Stimulated activated CD4-positive, alpha-beta T cell treated with anti-CD3 and anti-CD28 coated beads, TNF-alpha, amount 100 ng/mL, for 4 hours (primary cell): ENCODE measurements around the gene METTL16.

ENCODE experiments used
- DNase-seq, 3 experiments: peaks; one replicate each; pipeline ENCODE4 v3.0.0-alpha.2; 2020; ENCODE audit warnings: low read depth in 3 of 3

Gene METTL16

DNA sequence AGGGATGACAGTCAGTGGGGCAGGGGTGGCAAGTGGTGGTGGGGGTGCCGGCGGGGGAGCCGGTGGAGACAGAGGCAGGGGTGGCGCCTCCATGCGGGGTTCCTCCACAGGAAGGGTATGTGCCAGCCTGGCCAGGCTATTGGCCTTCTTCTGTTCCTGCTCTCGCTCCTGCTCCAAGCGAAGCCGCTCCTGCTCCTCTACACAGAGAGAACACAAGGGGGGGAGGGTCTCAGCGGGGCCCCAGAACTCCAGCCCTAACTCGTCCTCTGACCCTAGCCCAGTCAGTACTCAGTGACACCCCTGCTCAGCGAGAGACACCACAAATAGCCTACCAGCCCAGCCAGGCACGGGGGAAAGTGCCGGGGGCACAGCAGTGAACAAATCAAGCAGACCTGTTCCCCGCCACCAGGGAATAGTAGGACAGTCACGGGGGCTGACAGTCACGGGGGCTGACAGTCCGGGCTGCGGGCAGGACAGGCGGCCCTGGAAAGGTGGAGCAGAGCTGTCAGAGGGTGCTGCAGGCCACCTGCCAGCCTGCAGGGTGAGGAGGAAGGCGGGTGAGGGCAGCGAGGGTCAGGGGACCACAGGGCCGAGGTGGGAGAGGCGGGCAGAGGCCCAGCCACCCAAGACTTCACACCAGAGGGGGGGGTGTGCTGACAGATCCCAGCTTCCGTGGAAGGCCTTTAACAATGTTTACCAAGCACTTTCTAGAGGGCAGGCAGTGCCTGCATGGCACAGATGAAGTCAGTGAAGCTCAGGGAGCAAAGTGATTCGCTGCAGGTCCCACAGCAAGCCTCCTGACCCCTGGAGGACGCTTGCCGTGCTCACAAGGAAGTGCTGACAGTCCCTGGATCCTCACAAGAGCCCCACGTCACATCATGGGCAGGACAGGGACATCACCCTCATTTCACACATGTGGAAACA lies 116.2 kb downstream of the METTL16 start:
- no peak for DNase-seq

DNA sequence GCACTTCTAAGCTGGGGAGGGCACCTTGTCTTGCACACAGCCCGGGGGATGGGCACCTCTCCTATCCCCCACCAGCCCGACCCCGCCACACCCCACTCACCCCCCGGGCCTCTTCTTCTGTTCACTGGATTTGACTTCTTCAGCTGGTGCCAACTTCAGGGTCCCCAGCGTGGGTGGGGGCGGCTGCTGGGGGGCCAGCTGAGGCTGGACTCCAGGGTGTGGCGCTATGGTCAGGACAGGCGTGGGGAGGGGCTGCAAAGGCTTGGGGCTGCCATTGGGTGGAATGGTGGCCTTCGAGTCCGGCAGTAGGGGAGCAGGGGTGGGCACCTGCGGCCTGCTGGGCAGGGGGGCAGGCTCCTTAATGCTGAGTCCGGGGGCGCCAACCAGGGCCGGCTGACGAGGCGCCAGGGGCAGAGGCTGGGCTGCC lies 116.9 kb downstream of the METTL16 start:
- no peak for DNase-seq

DNA sequence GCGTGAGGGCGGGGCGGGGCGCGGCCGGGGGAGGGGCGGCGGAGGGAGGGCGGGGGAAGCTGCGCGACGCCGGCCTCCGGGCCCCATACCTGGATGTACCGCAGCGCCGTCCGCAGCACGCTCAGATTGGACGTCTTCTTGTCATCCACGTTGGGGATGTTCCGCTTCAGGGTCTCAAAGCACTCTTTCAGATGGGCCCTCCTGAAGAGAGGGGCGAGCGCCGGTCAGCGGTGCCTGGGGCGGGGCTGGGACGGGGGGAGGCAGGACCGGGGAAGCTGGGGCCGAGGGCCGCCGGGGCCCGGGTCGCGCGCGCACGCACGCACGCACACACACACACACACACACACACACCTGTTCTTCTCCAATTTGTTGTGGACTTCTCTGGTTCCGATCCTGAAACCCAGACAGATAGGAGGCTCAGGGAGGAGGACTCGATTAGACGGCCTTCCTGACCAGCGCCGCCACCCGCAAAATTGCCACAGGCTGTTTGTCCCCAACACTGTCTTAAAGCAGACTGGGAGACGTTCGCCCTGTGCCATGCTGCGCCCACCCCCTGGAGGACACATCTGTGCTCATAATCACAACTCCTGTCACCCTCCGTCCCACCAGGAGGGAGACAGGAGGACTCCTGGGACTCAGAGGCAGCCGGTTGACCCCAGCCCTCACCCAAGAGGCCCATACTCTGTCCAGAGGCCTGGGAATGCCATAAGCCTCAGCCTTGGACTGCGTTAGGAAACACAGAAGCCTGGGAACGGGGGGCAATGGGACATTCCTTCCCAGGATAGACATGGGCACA lies 117.5 kb downstream of the METTL16 start:
- no peak for DNase-seq

DNA sequence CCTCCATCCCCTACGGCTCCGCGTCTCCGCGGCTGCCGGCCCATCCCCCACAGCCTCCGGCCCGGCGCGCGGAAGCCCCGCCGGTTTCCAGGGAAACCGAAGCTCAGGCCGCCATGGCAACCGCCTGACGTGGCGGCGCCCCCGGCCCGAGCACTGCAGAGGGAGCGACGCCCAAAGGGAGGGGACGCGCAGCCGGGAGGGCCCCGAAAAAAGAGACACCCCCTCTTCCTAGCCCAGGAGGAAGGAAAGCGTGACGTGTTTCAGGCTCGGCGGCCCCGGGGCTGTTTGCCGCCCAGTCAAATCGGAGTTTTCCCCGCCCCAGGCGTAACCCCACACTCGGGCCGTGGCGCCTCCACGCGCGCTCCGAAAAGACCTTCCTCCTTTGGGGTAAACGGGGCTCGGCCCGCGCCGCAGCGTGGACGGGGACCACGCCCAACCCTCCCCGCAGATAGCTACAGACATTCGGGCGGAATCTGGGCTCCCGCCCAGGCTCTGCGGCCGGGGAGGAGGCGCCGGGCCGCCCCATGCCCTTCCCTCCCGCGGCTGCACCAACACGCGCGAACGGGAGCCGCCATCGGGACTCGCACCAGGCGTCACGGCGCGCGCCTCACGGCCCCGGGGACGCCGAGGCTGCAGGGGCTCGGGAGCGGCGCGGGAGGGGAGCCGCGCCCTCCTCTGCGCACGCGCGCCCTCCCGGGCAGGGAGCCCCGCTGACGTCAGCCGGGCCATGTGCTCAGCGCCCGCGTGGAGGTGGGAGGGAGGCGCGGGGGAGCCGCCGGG lies 118.3 kb downstream of the METTL16 start:
- DNase-seq = peak; percentile 85 to 88 (median 86)

DNA sequence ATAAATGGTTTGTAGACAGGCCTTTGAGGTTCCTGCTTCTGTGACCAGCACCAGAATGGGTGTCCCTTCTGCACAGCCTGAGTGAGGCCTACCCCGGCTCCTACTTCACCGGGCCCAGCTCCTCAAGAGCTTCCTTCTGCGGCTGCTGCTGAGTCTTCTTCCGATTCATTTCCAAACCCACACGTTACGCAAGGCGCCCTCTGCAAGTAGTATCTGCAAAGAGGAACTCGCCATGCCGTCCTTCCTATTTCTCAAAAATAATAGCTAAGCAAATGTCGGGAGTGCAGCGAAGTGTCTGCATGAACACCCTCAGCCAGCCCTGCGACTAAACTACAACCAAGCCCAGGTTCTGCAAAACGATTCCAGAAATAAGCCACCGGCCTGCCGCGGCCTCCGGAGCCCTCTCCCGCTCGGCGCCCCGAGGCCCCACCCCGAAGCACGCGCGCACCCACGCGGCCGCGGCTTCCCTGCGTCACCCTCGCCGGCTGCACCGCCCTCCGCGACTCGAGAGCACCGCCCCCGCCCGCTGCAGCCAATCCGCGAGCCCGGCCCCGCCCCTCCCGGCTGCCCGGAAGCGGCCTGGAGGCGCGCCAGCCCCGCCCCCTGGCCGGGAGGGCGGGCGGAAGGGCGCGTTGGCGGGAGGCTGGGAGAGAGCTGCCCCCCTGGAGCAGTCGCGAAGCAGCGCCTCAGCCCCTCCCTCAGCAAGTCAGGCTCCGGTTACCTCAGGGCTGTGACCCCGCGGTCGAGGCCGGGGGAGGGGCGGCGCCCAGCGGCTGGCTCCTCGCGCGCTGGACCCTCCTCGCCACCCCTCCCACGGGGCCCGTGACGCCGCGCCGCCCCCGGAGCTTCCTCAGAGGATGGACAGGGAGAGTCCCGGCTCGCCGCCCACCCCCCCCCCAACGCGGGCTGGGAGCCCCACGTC lies 119.2 kb downstream of the METTL16 start:
- DNase-seq = peak; percentile 96 to 99 (median 97)

DNA sequence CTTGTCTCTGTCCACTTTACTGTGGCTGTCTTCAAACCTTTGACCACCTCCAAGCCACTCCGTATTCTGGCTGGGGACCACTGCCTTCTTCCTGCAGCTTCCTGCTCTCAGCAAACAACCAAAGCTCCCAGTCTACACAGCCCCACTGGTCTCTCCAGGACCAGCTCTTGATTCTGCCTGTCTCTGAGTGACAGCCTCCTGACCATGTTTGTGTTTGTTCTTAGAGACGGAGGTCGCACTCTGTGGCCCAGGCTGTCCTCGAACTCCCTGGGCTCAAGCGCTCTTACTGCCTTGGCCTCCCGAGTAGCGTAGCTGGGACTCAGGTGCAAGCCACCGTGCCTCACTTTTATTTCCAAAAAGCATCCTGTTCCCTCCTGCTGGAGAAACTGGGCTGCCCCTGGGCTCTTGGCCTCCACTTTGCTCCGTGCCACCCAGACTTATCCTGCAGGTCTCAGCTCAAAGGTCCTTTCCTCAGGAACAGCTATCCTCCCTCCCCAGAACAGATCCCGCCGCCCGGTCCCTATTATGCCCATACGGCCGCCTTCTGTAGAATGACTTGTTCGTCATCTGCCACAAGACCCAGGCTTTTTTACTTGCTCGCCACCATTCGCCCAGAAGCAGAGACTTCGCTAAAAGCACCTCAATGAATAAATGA lies 120.0 kb downstream of the METTL16 start:
- no peak for DNase-seq

DNA sequence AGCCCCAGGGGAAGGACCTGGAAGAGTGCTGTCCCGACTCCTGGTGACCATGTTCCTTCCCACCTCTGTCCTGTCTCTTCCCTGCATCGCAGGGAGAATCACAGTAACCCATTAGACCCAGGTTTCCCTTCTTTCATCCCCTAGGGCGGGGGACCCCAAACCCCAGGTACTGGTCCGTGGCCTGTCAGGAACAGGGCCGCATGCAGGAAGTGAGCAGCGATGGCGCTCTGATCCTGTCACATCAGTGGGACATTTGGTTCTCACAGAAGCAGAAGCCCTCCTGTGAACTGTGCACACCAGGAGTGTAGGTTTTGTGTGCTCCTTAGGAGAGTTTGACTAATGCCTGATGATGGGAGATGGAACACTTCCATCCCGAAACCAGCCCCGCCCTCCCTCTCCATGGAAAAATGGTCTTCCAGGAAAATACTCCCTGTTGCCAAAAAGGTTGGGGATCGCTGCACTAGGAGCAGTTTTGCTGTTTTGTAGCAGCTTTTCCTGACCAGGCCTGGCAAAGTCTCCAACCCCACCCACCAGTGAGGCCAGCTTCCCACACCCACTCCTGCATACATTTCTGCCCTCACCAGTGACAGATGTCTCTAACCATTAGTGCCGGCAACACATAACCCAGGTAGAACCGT lies 121.4 kb downstream of the METTL16 start:
- DNase-seq = no peak

DNA sequence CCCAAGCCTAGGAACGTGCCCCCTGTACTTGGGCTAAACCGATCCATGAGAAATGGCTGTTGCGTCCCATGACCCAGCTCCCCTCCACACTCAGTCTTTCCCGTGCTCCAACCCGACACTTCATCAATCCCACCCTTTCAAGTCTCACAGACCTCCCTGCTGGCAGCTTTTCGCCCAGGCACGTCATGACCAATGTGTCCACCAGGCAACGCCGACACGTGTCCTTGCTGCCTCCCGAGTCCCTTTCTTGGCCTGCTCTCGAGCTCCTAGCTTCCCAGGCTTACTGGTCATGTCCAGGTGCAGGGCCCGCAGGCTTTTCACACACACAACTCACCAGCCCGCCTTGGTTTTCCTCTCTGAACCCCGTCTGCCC lies 123.0 kb downstream of the METTL16 start:
- no peak for DNase-seq

DNA sequence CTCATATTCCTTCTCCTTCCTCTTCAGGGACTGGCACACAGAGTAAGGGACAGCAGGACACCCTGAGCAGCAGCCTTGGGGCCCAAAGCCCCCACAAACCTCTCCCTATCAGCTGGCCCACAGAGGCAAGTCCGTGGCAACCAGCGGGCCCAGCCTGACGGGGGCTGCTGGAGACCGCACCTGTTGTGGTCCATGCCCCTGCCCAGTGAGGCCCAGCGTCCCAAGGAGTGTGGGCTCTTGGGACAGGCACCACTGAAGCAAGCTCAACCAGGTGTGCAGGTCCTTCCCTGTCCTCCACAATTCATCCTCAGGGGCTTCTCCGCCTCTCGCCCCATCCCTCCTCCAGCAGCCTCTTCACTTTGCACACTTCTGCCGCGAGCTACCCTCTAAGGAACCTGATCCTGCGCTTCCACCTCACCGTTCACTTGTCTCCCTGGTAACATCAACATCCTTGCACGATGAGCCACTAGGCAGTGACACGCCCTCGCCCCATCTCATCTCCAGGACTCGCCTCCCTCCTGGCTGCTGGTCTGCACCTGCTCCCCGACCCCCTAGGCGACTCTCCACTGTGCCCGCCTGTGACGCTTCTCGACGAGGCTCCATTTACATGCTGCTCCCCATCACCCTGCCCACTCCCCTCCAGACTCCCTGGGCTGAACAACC lies 123.5 kb downstream of the METTL16 start:
- DNase-seq = no peak

DNA sequence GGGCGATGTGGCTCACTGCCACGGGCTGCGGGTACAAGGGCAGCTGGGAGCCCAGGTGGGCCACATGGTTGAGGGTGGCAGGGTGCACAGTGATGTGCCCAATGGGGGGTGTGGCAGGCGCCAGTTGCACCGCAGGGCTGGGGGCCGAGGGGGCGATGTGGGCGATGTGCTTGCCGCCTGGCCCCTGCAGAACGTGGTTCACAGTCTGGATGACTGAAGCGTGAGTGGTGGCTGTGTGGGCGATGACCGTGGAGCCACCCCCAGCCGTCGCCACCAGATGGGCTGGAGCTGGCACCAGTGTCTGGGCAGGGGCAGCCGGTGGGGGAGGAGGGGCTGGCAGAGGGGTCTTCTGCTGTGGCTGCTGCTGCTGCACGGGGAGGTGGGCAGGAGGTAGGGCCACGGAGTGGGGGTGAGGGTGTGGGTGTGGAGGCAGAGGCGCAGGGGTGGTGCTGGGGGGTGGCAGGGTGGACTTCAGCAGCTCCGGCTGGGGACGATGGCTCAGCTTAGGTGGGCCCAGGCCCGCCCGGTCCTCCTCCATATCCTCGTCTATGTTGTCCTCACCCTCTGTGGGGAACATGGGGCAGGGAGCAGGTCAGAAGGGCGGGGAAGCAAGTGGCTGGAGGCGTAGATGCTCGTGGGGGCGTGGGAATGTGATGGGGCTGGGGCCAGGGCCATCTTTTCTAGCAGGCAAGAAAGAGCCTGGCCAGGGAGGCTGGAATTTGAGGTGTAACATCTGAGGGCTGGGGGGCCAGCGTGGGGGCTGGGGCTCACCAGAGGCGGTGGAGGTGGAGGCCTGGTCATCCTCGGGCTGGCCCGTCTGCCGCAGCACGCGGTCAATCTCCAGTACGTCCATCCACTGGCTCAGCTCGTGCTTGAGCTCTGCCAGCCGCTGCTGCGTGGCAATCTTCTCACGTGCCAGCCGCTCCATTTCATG lies 124.3 kb downstream of the METTL16 start:
- no peak for DNase-seq

DNA sequence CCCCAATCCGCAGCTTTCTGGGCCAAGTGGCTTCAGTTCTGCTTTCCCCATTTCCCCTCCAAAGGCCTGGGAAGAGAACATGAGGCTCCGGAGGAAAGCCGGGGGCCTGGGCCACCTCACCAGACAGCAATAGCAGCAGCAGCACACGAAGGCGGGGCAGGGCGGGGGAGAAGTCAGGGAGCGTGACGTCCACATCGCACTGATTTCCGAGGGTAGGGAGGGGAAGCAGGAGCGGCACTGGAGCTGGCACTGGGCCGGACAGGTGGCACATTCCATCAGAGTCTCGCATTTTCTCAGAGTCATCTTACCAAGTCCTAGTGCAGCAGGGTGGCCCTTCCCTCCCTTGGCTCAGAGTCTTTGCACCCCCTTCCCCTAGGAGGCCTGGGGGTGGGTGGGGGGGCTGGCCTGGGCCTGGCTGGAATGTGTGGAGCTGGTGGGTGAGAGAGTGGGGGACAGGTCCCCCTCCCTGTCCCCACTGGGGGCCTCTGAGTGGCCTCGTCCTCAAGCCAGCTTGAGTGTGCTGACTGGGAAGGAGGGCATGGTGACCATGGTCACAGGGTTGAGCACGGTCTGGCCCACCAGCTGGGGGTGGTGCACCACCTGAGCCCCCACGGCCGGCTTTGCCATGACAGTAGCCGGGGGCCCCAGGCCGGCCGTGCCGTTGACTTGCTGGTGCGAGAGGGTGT lies 125.1 kb downstream of the METTL16 start:
- no peak for DNase-seq

DNA sequence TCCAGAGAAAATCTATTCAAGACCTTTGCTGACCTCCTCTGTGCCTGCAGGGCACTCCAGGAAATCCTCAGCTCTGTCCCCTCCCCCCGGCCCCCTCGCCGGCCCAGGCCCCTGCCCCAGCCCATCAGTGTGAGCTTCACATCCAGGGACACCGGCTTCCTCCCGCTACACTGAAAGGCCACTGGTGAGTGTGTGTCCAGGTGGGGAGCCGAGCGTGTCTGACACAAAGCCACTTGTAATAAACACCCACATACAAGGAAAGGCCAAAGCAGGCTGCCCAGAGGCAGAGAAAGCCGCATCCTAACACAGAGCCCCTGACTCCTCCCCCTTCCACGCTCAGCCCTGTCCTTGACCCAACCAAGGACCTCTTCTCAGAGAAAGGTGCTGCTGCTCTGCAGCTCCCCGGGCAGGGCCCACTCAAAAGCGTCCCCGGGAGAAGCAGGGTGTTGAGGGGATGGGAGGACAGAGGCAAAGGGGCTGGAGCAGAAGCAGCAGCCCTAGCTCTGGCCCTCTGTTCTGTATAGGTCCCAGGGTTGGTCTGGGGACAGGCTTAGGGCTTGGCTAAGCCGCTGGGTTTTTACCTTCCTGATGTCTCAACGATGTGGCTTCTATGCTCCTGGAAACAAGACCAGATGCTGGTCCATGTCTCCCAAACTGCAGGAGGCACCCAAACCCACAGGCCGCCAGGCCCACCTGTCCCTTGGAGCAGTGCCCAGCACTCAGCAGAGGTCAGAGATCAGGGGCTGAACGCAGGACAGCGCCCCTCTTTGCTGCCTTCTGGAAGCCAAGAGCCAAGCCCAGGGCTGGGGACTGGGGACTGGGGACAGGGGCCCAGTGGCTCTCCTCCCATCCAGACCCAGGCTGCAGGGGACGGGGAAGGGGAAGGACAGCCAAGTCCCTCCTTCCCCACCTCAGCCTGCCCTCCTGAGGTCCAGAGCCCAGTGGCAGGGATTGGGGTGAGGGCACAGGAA lies 126.2 kb downstream of the METTL16 start:
- DNase-seq = no peak

DNA sequence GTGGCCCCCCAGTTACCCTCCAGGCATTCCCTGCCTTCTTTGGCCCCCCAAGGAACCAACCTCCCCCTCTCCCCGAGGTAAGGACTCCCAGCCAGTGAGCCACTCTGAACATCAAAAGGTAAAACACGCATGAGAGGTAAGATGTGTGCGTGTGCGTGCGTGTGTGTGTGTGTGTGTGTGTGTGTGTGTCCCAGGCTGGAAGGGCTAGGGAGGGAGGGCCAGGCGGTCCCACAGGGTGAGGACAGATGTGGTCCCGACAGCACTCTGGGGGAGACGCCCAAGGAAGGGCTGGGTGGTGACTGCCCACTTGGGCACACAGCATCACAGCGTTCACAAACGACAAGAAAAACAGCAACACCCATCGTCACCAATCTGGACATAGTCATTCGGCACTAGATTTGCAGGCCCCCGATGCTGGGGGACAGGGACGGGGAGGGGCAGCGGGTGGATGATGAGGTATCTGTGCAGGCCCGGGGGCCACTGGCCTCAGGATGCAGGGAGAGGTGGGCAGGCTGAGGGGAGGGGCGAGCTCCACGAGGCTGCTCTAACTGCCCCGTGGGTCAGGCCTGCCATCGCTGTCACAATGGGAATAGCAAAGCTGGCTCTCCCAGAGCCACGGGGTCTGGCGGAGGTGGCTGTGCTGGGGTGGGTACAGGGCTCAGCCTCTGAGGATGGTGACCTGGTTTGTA lies 127.1 kb downstream of the METTL16 start:
- no peak for DNase-seq

DNA sequence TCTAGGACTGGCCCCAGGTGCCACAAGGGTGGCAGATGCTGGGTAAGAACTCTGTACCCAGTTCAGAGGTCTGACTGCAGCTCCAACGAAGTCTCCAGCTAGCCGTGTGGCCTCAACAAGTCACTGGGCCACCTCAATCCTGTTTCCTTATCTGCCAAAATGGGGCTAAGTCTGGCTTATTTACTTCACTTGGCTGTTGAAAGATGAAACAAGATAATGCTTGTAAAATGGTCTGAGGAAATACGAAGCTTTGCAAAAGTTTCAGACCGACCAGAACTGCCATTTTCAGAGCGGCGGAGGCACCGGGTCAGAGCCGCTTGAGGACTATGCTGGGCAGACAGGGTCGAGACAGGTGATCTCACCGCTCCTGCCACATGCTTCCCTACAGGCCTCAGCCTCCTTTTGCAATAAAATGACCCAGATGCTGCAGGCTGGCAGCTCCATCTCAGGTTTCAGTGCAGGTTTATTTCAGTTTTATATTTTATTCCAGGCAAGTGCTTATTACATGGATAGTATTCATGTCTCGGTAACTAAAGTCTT lies 128.0 kb downstream of the METTL16 start:
- no peak for DNase-seq

DNA sequence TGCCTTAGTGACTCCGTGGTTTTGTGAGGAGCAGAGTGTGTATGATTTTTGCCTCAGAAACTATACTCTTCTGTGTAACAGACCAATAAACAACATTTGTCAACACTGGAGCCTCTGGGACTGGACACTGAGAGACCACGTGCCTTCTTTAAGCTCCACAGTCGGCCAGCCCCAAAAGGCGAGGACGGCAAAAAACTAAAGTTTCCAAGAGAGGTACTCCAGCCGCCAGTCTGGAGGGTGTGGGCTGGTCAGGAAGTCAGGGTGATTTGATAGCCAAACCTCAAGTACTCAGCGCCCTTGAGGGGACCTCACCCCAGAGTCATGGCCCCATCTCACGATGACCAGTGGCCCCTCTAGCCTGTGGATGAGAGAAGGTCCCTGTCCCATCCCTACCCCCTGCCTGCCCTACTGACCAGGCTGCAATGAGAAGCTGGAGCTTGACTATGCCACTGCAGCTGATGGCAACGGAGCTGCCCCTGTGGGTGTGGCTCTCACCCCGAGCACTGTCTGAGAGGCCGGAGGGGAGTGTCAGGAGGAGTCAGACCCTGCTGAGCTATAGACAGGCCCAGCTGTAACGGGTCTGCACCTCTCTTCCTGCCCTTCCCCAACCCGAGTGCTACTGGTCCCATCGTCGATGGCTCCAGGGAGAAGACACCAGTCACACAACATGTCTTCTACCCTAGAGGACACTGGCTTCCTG lies 130.6 kb downstream of the METTL16 start:
- DNase-seq = no peak
